CD4-positive, alpha-beta T cell treated with Interleukin-17A for 4 hours (primary cell): ENCODE data around the gene RNGTT.
"Not testable (repeated sequence)": the region's sequence is repeated elsewhere in the genome, so short reads cannot be mapped to it uniquely, and the experiment has no call there.

Experiments
- DNase-seq: peaks from one replicate; pipeline ENCODE4 v3.0.0-alpha.2; 2020; ENCODE audit warnings: mixed read lengths

The RNGTT gene

GRCh38 chr6:88969255-88969654 is 5.8 kb upstream of the RNGTT start:
- DNase-seq = not testable (repeated sequence)

GRCh38 chr6:88967891-88968290 is 4.5 kb upstream of the RNGTT start:
- no peak for DNase-seq

DNA sequence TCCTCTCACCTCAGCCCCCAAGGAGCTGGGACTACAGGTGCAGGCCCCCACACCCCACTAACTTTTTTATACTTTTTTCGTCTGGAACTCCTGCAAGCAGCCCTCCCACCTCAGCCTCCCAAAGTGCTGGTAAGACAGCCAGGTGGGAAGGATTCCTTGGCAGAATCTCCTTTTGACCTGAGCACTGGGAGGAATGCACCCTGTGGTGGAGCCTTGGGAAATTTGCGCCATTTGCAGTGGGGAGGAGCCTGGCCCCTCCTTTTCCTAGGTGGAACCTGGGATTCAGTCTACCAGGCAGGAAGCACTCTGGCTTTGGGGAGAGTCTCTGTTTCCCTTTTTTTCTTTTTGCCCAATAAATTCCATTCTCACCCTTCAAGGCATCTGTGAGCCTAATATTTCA is 2.3 kb upstream of the RNGTT start:
- no peak for DNase-seq

GRCh38 chr6:88964509-88964908 is 1.1 kb upstream of the RNGTT start:
- DNase-seq = no peak

GRCh38 chr6:88958842-88959241 is 4.6 kb downstream of the RNGTT start:
- no peak for DNase-seq

GRCh38 chr6:88953550-88954386 is 9.7 kb downstream of the RNGTT start:
- DNase-seq = no peak

DNA sequence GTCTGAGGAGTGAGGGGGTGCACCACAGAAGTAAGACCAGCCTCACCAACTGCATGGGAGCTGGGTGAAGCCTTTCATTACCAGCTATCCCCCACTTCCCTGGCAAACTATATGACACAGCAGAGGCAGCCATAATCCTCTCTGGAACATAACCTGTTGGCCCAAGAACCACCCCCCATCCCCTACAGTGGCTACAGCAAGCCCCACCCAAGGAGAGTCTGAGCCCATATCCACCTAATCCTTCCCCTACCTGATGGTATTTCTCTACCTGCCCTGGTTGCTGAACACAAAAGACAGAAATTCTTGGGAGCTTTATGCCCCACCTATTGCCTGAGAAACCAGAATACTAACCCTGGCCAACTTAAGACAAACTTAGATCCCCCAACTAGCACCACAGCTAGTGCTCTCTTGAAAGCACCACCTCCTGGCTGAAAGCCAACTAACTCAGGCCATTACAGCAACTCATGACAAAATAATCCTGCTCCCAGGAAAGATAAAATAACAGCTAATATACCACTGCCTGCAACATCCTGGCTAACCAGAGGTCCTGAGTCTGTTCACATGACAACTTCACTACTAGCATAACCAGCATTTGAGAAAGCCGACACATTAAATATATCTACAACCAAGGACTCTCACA is 11.2 kb downstream of the RNGTT start:
- no peak for DNase-seq

DNA sequence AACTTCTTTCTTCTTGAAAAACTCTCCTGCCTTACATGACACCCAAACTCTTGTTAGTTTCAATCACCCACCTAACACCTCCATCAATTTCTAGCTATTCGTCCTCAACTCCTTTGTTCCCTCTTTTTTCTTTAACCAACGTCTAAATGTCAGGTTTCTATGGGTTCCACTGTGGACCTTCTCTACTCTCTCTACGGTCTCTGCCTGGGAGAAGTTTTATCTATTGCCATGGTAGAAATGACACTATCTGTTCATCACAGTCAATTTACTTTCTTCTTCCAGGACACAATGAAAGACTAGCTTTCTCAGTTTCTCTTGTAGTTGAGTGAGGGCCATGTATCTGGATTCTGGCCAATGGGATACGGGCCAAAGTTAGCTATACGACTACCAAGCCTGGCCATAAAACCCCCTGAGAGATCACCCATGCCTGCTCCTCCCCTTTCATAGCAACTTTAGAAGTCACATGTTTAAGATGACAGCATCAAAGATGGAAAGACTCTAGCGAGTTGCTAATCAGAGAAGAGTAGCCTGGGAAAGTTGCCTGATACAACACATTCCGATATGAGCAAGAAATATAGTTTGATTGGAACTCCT is 17.9 kb downstream of the RNGTT start:
- no peak for DNase-seq

DNA sequence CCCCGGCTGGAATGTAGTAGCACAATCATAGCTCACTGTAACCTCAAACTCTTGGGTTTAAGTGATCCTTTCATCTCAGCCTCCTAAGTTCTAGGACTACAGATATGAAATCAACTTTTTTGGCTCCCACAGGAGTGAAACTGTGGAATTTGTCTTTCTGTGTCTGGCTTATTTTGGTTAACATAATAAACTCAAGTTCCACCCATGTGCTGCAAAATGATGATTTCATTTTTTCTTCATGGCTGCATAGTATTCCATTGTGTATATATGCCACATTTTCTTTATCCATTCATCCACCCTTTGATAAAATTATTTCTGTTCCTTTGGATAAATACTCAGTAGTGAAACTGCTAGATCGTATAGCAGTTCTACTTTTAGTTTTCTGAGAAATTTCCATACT is 29.9 kb downstream of the RNGTT start:
- no peak for DNase-seq

- not testable (repeated sequence) for DNase-seq
Observed at GRCh38 chr6:88932019-88932418, 31.4 kb downstream of the RNGTT start.

DNA sequence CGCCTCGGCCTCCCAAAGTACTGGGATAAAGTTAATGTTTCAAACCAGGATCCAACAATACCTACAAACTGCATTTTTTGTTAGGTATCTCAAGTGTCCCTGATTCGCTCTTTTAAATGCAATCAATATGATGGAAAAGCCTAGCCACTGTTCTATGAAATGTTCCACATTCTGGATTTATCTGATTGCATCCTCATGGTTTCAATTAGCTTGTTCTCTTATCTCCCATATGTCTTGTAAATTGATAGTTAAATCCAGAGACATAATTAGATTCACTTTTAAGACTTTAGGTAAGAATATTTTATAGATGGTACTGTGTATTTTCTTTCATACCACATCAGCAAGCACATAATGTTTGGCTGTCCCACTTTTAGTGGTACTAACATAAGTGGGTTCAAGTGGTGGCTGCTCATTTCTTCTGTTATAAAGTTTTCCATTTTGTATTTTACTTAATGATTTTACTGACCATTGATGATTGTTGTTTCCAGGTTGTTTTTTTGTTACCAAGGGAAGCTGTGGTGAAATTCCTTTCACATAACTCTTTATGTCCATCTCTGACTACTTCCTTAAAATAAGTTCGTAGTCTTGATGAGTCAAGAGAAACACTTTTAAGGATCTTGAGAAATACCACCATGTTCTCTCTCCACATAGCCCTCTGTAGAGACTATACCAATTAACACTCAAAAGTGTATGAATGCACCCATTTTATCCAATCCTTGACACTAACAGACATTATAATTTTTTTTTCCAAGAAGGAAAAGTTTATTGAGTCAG is 40.5 kb downstream of the RNGTT start:
- DNase-seq = no peak

- no peak for DNase-seq
Observed at GRCh38 chr6:88921734-88922133, 41.7 kb downstream of the RNGTT start.

DNA sequence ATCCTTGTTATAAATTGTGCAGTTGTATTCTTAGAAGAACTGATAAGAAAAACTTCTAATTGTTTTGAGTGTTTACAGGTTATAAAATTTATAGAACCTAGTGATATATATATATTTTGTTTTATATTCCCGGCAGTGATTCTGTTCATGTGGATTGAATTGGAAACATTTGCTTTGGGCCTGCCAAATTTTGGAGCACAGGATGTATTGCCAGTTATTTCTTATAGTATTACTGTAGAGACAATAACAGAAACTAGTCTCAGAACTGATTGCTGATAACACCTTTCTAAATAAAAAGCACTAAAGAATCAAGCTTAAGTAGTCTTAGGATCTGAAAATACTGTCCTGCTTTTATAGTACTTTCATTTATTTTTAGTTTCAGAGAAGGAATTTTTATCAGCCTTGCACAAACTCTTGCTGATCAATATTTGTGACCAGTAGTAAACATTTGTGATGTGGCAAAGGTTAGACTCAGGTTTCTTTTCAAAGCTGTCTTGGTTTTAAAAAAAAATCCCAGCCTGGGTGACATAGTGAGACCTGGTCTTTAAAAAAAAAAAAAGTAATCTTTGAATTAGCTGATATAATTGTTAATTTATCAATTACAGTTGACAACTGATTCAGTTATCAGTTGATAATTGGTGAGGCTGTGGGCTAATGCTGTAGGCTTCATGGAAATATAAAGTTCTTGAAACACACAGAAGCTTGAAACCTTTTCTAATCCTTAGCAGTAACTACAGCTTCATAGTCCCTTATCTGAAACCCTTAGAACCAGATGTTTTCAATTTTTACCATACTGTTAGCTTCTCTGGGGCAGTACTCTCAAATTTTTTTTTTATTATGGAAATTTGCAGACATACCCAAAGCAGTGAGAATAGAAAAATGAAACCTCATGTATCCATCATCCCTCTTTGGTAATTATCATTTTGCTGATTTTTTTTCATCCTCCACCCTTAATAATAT is 42.4 kb downstream of the RNGTT start:
- no peak for DNase-seq

- DNase-seq = no peak
Observed at GRCh38 chr6:88920088-88920487, 43.3 kb downstream of the RNGTT start.

- DNase-seq = no peak
Observed at GRCh38 chr6:88919032-88919431, 44.4 kb downstream of the RNGTT start.

DNA sequence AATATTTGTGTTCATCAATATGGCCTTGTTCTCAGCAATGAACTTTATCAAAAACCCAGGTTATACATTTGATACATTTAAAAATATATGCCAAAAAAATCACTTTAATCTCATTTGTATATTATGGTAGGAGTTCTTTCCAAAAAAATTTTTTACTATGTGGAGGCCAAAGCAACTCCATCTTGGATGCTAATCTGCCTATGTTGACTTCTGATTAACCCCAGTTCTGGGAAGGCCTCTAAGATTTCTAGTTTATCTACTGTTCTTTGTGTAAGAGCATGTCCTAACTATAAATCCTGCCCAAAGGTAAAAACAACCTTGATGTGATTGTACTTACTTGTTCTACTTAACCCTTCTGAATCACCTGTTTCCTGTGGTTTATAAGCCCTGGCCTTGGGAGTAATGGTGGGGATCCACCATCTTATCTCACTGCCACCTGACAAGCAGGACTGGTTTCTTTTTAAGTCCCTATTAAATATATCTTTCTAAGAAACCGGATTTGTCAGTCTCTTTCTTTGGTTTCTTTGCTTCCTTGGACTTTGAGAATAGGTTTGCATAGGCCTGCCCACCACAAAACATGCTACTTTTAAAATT is 46.7 kb downstream of the RNGTT start:
- no peak for DNase-seq

GRCh38 chr6:88914895-88915598 is 48.4 kb downstream of the RNGTT start:
- no peak for DNase-seq

GRCh38 chr6:88914180-88914579 is 49.2 kb downstream of the RNGTT start:
- DNase-seq = no peak

DNA sequence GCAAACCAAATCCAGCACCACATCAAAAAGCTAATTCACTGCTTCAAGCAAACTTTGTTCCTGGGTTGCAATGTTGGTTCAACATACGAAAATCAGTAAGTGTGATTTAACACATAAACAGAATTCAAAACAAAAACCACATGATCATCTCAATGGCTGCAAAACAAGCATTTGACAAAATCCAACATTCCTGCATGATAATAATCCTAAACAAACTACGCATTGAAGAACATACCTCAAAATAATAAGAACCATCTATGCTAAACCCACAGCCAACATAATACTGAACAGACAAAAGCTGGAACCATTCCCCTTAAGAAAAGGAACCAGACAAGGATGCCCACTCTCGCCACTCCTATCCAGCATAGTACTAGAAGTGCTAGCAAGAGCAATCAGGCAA is 49.9 kb downstream of the RNGTT start:
- no peak for DNase-seq

GRCh38 chr6:88910922-88911778 is 52.3 kb downstream of the RNGTT start:
- no peak for DNase-seq
